ENCODE data around the gene VPS13D.
"Not testable (repeated sequence)": the region's sequence is repeated elsewhere in the genome, so short reads cannot be mapped to it uniquely, and the experiment has no call there.

The VPS13D gene

DNA sequence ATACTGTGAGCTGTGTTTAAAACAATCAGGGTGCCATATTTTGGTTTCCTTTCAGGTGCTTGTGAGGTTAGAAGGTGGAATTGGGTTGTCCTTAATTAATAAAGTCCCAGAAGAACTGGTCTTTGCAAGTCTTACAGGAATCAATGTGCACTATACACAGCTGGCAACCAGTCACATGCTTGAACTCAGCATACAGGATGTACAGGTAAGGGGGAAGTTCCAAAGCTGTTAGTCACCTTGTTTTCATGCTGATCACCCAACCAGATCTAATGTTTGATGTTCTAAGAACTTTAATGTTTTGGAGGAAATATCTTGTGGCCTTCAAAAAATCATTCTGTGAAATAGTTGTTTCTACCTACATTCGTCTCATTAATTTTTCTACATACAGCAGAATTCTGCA is 156.3 kb downstream of the VPS13D start:
- Histone ChIP-seq H3K4me1 (ENCODE audit: insufficient read depth, poor library complexity, severe bottlenecking) (peaks cover 24% of the 10 kb centered on the region), H3K27ac (ENCODE audit: poor library complexity, severe bottlenecking) (peak overlapping the region; percentile 62), H3K4me3 (ENCODE audit: severe bottlenecking) (no peak overlapping the region), H3K36me3 (ENCODE audit: low read depth) (peaks cover 68% of the 10 kb centered on the region), H3K9me3 (ENCODE audit: severe bottlenecking) (no peaks in the 10 kb centered on the region), H3K27me3 (ENCODE audit: insufficient read depth, poor library complexity, severe bottlenecking) (no peaks in the 10 kb centered on the region)
- TF ChIP-seq, protein P1, sequence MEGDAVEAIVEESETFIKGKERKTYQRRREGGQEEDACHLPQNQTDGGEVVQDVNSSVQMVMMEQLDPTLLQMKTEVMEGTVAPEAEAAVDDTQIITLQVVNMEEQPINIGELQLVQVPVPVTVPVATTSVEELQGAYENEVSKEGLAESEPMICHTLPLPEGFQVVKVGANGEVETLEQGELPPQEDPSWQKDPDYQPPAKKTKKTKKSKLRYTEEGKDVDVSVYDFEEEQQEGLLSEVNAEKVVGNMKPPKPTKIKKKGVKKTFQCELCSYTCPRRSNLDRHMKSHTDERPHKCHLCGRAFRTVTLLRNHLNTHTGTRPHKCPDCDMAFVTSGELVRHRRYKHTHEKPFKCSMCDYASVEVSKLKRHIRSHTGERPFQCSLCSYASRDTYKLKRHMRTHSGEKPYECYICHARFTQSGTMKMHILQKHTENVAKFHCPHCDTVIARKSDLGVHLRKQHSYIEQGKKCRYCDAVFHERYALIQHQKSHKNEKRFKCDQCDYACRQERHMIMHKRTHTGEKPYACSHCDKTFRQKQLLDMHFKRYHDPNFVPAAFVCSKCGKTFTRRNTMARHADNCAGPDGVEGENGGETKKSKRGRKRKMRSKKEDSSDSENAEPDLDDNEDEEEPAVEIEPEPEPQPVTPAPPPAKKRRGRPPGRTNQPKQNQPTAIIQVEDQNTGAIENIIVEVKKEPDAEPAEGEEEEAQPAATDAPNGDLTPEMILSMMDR (IDR thresholded peaks at IDR 0.05; ENCODE audit: poor library complexity, severe bottlenecking), result no peak
- DNase-seq (ENCODE audit: low spot score) (no peak), ATAC-seq (ENCODE audit: low read depth) (peak; percentile 97)

DNA sequence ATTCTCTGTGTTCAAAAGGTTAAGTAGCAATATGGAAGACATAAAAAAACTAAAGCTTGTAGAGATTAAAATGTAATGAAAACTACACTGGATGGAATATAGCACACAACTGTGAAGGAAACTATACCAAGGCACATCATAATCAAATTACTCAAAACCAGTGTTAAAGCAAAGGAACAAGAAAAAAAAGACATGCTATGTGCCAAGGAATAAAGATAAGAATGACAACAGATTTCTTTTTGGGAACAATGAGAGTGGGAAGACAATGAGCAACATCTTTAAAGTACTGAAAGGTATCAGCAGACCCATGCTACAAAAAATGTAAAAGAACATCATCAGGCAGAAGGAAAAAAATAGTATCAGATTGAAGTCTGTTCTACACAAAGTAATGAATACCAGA is 157.8 kb downstream of the VPS13D start:
- DNase-seq (ENCODE audit: low spot score) (no peak), ATAC-seq (ENCODE audit: low read depth) (no peak)
- H3K36me3 ChIP-seq (ENCODE audit: low read depth), result peaks cover 61% of the 10 kb centered on the region
- no peaks in the 10 kb centered on the region for H3K9me3 ChIP-seq (ENCODE audit: severe bottlenecking)
- no peak overlapping the region for H3K4me3 ChIP-seq (ENCODE audit: severe bottlenecking)
- no peaks in the 10 kb centered on the region for H3K27me3 ChIP-seq (ENCODE audit: insufficient read depth, poor library complexity, severe bottlenecking)
- peaks cover 18% of the 10 kb centered on the region for H3K4me1 ChIP-seq (ENCODE audit: insufficient read depth, poor library complexity, severe bottlenecking)
- TF ChIP-seq, protein P1 (IDR thresholded peaks at IDR 0.05; ENCODE audit: poor library complexity, severe bottlenecking), result no peak
- H3K27ac ChIP-seq (ENCODE audit: poor library complexity, severe bottlenecking), result no peak overlapping the region

DNA sequence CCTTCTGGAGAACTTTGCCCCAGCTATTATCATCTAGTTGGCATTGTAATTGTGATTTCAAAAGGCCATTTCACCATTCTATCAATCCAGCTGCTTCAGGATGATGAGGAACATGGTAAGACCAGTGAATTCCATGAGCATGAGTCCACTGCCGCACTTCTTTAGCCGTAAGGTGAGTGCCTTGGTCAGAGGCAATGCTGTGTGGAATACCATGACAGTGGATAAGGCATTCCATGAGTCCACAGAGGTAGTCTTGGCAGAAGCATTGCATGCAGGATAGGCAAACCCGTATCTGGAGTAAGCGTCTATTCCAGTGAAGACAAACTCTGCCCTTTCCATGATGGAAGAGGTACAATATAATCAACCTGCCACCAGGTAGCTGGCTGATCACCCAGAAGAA is 160.5 kb downstream of the VPS13D start:
- not testable (repeated sequence) for H3K27me3 ChIP-seq (ENCODE audit: insufficient read depth, poor library complexity, severe bottlenecking); DNase-seq (ENCODE audit: low spot score); H3K4me3 ChIP-seq (ENCODE audit: severe bottlenecking); H3K27ac ChIP-seq (ENCODE audit: poor library complexity, severe bottlenecking); ATAC-seq (ENCODE audit: low read depth); H3K9me3 ChIP-seq (ENCODE audit: severe bottlenecking)
- Histone ChIP-seq H3K4me1 (ENCODE audit: insufficient read depth, poor library complexity, severe bottlenecking) (peaks cover 13% of the 10 kb centered on the region), H3K36me3 (ENCODE audit: low read depth) (peaks cover 36% of the 10 kb centered on the region)

DNA sequence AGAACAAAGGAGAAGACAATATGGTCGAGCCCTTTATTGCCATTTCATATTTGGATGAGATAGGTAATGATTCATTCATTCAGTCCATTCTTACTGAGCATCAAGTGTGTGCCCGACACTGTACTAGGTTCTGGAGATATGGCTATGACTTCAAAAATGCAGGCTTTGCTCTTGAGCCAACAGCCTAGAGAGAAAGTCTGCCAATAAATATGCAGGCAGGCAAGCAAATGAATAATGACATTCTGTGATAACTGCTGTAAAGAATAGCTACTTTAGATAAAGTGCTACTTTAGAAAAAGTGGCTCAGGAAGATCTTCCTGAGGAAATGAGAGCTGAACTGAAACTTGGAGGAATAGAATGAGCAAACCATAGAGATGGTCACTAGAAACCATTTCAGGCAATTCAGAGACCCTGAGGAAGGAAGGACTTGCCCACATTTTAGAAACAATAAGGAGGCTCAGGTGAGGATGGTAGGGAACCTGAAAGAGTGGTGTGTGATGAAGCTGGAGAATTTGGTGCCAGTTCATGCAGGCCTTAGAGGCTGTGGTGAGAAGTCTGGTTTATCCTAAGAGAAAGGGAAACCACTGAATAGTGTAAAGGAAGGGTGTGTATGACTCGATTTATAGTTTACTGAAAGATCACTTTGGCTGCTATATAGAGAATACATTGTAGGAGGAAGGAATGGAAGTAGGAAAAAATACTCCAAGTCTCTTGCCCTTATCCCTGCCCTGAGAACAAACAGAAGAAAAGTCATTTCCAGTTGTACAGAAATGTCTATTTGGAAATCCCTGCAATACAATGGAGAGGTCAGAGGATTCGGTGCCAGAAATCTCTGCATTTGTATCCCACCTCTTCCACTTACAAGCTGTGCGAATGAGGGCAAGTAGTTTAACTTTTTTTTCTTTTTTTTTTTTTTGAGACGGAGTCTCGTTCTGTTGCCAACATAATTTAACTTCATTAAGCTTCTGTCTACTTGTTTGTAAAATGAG is 167.9 kb downstream of the VPS13D start:
- ATAC-seq (ENCODE audit: low read depth), result no peak
- TF ChIP-seq, protein P1 (IDR thresholded peaks at IDR 0.05; ENCODE audit: poor library complexity, severe bottlenecking), result no peak
- no peak overlapping the region for H3K4me3 ChIP-seq (ENCODE audit: severe bottlenecking)
- no peak overlapping the region for H3K27ac ChIP-seq (ENCODE audit: poor library complexity, severe bottlenecking)
- no peaks in the 10 kb centered on the region for H3K4me1 ChIP-seq (ENCODE audit: insufficient read depth, poor library complexity, severe bottlenecking)
- H3K36me3 ChIP-seq (ENCODE audit: low read depth), result peaks cover 13% of the 10 kb centered on the region
- H3K27me3 ChIP-seq (ENCODE audit: insufficient read depth, poor library complexity, severe bottlenecking), result no peaks in the 10 kb centered on the region
- H3K9me3 ChIP-seq (ENCODE audit: severe bottlenecking), result no peaks in the 10 kb centered on the region
- no peak for DNase-seq (ENCODE audit: low spot score)

DNA sequence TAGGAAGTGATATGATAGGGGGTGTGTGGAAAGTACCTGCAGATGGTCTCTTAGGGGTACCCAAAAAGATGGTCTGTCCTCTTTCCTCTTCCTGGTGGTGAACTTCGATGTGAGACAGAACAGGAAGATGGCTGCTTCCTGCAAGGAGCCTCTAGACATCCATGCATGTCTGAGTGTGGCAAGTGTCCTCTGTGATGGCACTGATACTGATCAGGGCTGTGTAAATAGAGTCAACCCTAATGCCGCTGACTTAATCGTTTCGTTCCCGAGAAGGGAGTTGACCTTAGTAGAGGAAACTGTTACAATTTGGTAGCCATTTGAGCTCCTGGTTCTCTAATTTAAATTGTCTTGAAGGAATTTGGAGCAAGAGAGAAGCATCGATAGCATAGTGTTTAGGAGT is 168.6 kb downstream of the VPS13D start:
- DNase-seq (ENCODE audit: low spot score), result no peak
- Histone ChIP-seq H3K4me1 (ENCODE audit: insufficient read depth, poor library complexity, severe bottlenecking) (no peaks in the 10 kb centered on the region), H3K36me3 (ENCODE audit: low read depth) (peaks cover 18% of the 10 kb centered on the region), H3K9me3 (ENCODE audit: severe bottlenecking) (no peaks in the 10 kb centered on the region), H3K4me3 (ENCODE audit: severe bottlenecking) (no peak overlapping the region), H3K27me3 (ENCODE audit: insufficient read depth, poor library complexity, severe bottlenecking) (no peaks in the 10 kb centered on the region), H3K27ac (ENCODE audit: poor library complexity, severe bottlenecking) (no peak overlapping the region)
- TF ChIP-seq, protein P1 (IDR thresholded peaks at IDR 0.05; ENCODE audit: poor library complexity, severe bottlenecking), result no peak
- ATAC-seq (ENCODE audit: low read depth), result no peak
